Fibroblast of mammary gland (primary cell): ENCODE data around the gene PRKD3.

Experiments used
- DNase-seq: peaks from one replicate; pipeline ENCODE4 v3.0.0-alpha.2; 2010; ENCODE audit warnings: low read depth
- H3K4me3 ChIP-seq: 2 replicates; pipeline ENCODE4 v1.5.1; 2011; ENCODE audit warnings: low read depth, mild to moderate bottlenecking, low read length, moderate library complexity; ENCODE audit not compliant: control insufficient read depth
- CTCF ChIP-seq: conservative IDR thresholded peaks from 2 replicates; pipeline ENCODE4 v1.5.1; 2011; ENCODE audit warnings: low read depth, low read length, inconsistent platforms; ENCODE audit not compliant: control insufficient read depth, insufficient read depth

PRKD3 gene

GRCh38 chr2:37335604-37336003, 11.0 kb upstream of the PRKD3 start:
- no peak for DNase-seq
- H3K4me3 ChIP-seq = no peak overlapping the region
- TF ChIP-seq CTCF = no peak

DNA sequence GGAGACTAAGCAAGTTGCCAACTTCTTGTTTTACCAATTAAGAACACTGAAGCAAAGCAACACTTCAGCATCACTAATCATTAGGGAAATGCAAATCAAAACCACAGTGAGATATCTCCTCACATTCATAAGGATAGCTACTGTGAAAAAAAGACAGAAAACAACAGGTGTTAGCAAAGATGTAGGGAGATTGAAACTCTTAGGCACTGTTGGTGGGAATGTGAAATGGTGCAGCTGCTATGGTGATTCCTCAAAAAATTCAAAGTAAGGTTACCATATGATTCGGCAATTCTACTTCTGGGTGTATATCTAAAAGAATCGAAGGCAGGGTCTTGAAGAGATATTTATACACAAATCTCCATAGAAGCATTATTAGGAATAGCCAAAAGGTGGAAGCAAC, 8.6 kb upstream of the PRKD3 start:
- no peak for TF ChIP-seq CTCF
- no peak for DNase-seq
- no peak overlapping the region for H3K4me3 ChIP-seq

- TF ChIP-seq CTCF = no peak
- no peak overlapping the region for H3K4me3 ChIP-seq
Observed at GRCh38 chr2:37332560-37332959, 7.9 kb upstream of the PRKD3 start.

GRCh38 chr2:37330681-37331080, 6.0 kb upstream of the PRKD3 start:
- no peak for DNase-seq
- no peak for TF ChIP-seq CTCF
- H3K4me3 ChIP-seq = no peak overlapping the region

More at GRCh38 chr2:37332560-37332959, 7.9 kb upstream of the PRKD3 start:
- no peak for DNase-seq

- DNase-seq = peak; percentile 21
- TF ChIP-seq CTCF = no peak
- peak overlapping the region; percentile 21 for H3K4me3 ChIP-seq
Observed at GRCh38 chr2:37326866-37327634, 2.4 kb upstream of the PRKD3 start.

- peak; percentile 91 for DNase-seq
- peak overlapping the region; percentile 24 for H3K4me3 ChIP-seq
- no peak for TF ChIP-seq CTCF
Observed at GRCh38 chr2:37326285-37326684, 1.7 kb upstream of the PRKD3 start.
